ENCODE data around the gene RUNDC3A.

The RUNDC3A gene

DNA sequence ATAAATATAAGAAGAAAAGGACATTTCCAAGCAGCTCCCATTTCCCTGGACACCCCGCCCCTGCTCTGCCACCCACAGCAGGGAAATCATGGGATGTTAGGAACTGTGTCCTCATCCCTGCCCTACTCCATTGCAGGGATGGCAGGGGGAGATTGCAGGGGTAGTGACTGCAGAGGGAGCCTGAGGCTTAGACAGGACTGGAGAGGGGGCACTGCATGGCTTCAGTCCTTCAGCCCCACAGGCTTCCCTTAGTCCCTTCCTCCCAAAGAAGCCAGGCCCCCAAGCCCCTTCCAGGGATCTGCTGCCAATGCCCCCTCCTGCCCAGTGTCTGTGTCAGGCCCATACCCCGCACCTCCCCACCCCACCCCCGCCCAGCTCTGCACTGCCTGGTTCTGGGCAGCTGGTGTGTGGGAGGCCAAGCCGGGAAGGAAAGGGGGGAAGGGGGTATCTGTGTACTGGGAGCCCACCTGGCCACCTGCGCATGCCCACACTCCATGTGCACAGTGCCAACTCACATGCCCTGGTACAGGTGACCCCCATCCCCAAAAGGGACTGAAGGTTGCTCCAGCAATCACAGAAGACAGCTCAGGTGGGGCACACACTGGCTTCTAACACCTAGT, 3.3 kb downstream of the RUNDC3A start:
- TF ChIP-seq, protein P1, sequence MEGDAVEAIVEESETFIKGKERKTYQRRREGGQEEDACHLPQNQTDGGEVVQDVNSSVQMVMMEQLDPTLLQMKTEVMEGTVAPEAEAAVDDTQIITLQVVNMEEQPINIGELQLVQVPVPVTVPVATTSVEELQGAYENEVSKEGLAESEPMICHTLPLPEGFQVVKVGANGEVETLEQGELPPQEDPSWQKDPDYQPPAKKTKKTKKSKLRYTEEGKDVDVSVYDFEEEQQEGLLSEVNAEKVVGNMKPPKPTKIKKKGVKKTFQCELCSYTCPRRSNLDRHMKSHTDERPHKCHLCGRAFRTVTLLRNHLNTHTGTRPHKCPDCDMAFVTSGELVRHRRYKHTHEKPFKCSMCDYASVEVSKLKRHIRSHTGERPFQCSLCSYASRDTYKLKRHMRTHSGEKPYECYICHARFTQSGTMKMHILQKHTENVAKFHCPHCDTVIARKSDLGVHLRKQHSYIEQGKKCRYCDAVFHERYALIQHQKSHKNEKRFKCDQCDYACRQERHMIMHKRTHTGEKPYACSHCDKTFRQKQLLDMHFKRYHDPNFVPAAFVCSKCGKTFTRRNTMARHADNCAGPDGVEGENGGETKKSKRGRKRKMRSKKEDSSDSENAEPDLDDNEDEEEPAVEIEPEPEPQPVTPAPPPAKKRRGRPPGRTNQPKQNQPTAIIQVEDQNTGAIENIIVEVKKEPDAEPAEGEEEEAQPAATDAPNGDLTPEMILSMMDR (IDR thresholded peaks at IDR 0.05; ENCODE audit: control insufficient read depth, insufficient read depth, low read depth, low read length, missing control alignments), result no peak
- H3K4me3 ChIP-seq (ENCODE audit: control insufficient read depth, low read depth, low read length), result no peak overlapping the region
- DNase-seq (ENCODE audit: low read depth), result no peak

DNA sequence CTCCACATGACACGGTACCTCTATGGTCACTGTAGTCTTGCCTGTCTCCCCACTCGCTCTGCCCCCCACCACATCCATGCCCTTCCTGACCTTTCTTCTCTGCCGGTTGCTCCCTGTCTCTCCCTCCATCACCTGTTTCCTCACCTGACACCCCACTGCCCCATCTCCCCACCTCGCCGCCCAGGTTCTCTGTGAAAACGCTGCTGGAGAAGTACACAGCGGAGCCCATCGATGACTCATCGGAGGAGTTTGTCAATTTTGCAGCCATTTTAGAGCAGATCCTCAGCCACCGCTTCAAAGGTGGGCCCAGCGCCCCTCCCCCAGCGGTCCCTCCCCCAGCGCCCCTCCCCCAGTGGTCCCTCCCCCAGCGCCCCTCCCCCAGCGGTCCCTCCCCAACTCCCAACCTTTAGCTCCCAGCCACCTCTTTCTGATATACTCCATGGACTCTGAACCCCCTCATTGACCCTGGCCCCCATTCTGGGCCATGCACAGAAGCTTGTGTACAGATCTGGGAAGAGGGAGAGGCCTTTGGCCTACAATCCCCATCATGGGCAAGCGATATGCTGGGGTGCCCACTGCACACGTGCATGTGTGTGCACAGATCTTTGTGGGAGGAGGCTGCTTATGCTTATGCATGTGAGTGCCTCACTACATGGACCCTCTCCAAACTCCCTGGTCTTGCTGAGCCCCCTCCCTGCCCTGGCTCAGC, 4.1 kb downstream of the RUNDC3A start:
- H3K4me3 ChIP-seq (ENCODE audit: control insufficient read depth, low read depth, low read length), result no peak overlapping the region
- TF ChIP-seq, protein P1 (IDR thresholded peaks at IDR 0.05; ENCODE audit: control insufficient read depth, insufficient read depth, low read depth, low read length, missing control alignments), result no peak
- DNase-seq (ENCODE audit: low read depth), result no peak

DNA sequence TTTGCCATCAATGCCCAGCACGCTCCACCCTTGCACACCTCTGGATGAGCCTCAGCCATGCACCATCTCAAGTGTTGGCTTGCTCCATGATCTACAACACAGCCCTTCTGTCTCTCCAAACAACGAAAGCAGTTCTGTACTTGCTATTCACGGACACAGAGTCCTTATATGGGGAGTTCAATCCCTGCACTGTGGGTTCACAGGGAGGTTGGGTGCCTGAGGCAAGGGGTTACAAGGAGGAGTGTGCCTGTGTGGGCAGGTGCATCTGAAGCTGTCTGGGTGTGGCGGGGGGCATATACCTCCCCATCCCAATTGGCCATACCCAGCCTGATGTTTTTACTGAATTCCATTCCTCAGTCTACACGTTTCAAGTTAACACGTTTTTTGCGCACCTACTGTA, 5.6 kb downstream of the RUNDC3A start:
- TF ChIP-seq, protein P1 (IDR thresholded peaks at IDR 0.05; ENCODE audit: control insufficient read depth, insufficient read depth, low read depth, low read length, missing control alignments), result no peak
- DNase-seq (ENCODE audit: low read depth), result no peak
- no peak overlapping the region for H3K4me3 ChIP-seq (ENCODE audit: control insufficient read depth, low read depth, low read length)

DNA sequence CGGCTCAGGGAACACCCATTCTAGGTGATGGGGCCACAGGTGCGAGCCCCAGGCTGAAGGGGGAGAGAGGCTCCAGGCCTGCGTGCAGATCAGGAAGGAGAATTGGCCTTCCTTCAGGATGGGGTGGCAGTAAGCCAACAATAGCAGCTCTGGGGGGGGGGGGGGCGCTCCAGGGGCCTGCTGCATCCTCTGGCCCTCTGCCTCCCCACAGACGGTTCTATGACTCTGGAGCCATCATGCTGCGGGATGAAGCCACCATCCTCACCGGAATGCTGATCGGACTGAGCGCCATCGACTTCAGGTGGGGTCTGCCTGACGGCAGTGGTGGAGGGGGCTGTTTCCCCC, 6.1 kb downstream of the RUNDC3A start:
- DNase-seq (ENCODE audit: low read depth), result no peak
- no peak overlapping the region for H3K4me3 ChIP-seq (ENCODE audit: control insufficient read depth, low read depth, low read length)
- TF ChIP-seq, protein P1 (IDR thresholded peaks at IDR 0.05; ENCODE audit: control insufficient read depth, insufficient read depth, low read depth, low read length, missing control alignments), result no peak

DNA sequence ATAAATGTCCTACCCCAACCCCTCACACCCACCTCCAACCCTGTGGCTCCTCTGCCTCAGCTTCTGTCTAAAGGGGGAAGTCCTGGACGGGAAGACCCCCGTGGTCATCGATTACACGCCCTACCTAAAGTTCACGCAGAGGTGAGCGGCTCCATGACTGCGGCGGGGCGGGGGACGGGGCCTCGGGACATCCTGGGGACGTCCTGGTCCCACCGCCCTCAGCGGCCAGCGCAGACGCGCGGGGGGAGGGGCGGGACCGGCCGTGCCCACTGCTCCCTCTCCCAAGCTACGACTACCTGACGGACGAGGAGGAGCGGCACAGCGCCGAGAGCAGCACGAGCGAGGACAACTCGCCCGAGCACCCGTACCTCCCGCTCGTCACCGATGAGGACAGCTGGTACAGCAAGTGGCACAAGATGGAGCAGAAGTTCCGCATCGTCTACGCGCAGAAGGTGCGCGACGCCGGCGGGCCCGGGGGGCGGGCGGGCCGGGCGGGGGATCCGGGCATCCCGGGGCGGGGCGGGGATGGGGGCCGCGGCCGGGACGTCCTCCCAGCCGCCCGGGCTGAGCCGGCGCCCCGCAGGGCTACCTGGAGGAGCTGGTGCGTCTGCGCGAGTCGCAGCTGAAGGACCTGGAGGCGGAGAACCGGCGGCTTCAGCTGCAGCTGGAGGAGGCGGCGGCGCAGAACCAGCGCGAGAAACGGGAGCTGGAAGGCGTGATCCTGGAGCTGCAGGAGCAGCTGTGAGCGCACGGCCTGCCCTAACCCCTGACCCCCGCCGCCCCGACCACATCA, 6.7 kb downstream of the RUNDC3A start:
- TF ChIP-seq, protein P1 (IDR thresholded peaks at IDR 0.05; ENCODE audit: control insufficient read depth, insufficient read depth, low read depth, low read length, missing control alignments), result no peak
- H3K4me3 ChIP-seq (ENCODE audit: control insufficient read depth, low read depth, low read length), result peak overlapping the region; percentile 10
- no peak for DNase-seq (ENCODE audit: low read depth)

DNA sequence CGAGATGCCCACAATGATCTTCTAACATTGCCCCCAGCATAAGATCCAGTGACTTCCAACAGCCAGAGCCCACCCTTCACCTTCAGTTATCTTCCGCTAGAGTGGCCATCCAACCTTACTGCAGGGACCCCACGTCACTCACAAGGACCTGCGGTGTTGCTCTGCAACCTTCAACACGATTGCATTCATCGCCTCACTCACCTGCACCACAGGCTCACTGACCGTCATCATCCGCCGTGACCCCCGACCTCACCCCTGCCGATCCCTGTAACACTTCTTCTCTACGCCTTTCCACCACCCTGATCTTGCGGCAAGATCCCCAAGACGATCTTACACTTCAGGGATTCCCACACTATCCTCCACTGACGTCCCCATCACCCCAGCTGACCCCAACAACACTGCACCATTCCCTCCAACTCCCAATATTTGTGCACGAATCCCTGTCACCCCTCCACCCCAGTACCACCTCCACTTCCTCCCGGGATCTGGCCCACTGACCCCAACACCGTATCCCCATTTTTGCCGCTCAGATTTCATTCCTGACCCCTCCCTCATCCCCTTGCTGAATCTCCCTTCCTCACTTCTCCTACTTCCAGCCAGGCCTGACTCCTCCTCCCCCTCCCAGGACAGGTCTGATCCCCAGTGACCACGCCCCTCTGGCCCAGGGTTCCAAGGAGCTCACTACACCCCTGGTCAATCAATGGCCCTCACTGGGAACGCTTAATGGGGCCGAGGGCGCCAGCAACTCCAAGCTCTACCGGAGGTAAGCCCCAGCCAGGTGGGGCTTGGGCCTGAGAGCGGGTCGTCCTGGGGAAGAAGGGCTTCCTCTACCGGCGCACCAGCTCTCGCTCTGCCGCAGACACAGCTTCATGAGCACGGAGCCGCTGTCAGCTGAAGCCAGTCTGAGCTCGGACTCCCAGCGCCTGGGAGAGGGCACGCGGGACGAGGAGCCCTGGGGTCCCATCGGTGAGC, 7.6 kb downstream of the RUNDC3A start:
- no peak overlapping the region for H3K4me3 ChIP-seq (ENCODE audit: control insufficient read depth, low read depth, low read length)
- TF ChIP-seq, protein P1 (IDR thresholded peaks at IDR 0.05; ENCODE audit: control insufficient read depth, insufficient read depth, low read depth, low read length, missing control alignments), result no peak
- no peak for DNase-seq (ENCODE audit: low read depth)
